Measurements from ENCODE around the gene PER3.
A peak's percentile ranks its signal among the peaks of the same experiment; 100 is the strongest.

Gene PER3

DNA sequence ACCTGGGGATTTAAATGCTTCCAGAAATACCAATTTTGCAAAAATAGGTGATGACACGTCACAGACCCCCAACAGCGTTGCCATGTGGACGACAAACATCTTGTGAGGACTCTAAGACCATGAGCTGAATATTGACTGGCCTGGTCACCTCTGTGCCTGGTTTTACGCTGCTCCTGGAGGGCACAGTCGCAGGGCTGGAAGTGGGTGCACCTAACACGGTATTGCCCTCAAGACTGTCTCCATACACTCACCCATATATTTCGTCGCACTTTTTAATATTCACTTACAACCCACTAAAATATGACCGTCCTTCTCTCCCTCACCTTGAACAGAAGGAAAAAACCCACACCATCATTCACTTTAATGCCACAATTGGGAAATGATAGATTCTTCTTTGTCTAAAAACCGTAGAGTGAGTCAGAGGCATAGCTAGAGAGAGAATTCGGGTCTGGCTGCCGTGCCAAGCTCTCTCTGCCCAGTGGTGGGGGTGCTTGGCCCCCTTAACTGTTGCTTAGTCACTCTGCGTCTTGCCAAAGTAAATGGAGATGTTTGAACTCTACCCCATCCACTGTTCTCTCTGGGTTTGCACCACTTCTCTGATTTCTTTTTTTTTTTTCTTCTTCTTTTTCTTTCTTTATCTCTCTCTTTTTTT lies 109.6 kb downstream of the PER3 start:
- no peak overlapping the region for H3K4me3 ChIP-seq (ENCODE audit: control insufficient read depth, low read depth, low read length)
- TF ChIP-seq, protein P1, sequence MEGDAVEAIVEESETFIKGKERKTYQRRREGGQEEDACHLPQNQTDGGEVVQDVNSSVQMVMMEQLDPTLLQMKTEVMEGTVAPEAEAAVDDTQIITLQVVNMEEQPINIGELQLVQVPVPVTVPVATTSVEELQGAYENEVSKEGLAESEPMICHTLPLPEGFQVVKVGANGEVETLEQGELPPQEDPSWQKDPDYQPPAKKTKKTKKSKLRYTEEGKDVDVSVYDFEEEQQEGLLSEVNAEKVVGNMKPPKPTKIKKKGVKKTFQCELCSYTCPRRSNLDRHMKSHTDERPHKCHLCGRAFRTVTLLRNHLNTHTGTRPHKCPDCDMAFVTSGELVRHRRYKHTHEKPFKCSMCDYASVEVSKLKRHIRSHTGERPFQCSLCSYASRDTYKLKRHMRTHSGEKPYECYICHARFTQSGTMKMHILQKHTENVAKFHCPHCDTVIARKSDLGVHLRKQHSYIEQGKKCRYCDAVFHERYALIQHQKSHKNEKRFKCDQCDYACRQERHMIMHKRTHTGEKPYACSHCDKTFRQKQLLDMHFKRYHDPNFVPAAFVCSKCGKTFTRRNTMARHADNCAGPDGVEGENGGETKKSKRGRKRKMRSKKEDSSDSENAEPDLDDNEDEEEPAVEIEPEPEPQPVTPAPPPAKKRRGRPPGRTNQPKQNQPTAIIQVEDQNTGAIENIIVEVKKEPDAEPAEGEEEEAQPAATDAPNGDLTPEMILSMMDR (conservative IDR thresholded peaks at IDR 0.05; ENCODE audit: control insufficient read depth, insufficient read depth, low read depth, low read length): no peak
- DNase-seq (ENCODE audit: low read depth): peak; percentile 84
